ENCODE results near the gene ASCC1.

The ASCC1 gene

GRCh38 chr10:72065439-72066025 is 150.5 kb downstream of the ASCC1 start:
- H3K9me2 ChIP-seq (replicated peaks; ENCODE audit: insufficient read depth, low read length): no peaks in the 10 kb centered on the region
- no peaks in the 10 kb centered on the region for H3F3A ChIP-seq (ENCODE audit: insufficient read depth, low read length)
- H3K27me3 ChIP-seq (replicated peaks; ENCODE audit: insufficient read depth, low read length): no peaks in the 10 kb centered on the region
- H3K27ac ChIP-seq (ENCODE audit: low read length): no peak overlapping the region
- no peak overlapping the region for H3K4me3 ChIP-seq (ENCODE audit: low read length)
- peaks cover 8% of the 10 kb centered on the region for H3K4me1 ChIP-seq (ENCODE audit: low read length)
- H3K4me2 ChIP-seq (ENCODE audit: low read depth, low read length): no peak overlapping the region
- H3K79me2 ChIP-seq (ENCODE audit: low read length): no peaks in the 10 kb centered on the region
- H3K9me3 ChIP-seq (replicated peaks; ENCODE audit: insufficient read depth, low read length): no peaks in the 10 kb centered on the region
- no peak overlapping the region for H3K9ac ChIP-seq (ENCODE audit: low read length)
- DNase-seq: no peak
- no peaks in the 10 kb centered on the region for H4K20me1 ChIP-seq (ENCODE audit: insufficient read depth, low read length)
- H2AFZ ChIP-seq (ENCODE audit: low read length): no peak overlapping the region
- no peaks in the 10 kb centered on the region for H3K36me3 ChIP-seq (replicated peaks; ENCODE audit: insufficient read depth, low read length)
- TF ChIP-seq EZH2phosphoT487 (IDR thresholded peaks at IDR 0.05; ENCODE audit: low read length) (no peak), EZH2 (optimal IDR thresholded peaks at IDR 0.05; ENCODE audit: low read depth, low read length) (no peak), CTCF (IDR thresholded peaks at IDR 0.05; ENCODE audit: low read length) (no peak)

GRCh38 chr10:72063703-72064391 is 152.2 kb downstream of the ASCC1 start:
- no peaks in the 10 kb centered on the region for H3K27me3 ChIP-seq (replicated peaks; ENCODE audit: insufficient read depth, low read length)
- no peak overlapping the region for H2AFZ ChIP-seq (ENCODE audit: low read length)
- no peaks in the 10 kb centered on the region for H3K36me3 ChIP-seq (replicated peaks; ENCODE audit: insufficient read depth, low read length)
- no peaks in the 10 kb centered on the region for H3K4me1 ChIP-seq (ENCODE audit: low read length)
- H3K4me2 ChIP-seq (ENCODE audit: low read depth, low read length): no peak overlapping the region
- no peaks in the 10 kb centered on the region for H3K9me2 ChIP-seq (replicated peaks; ENCODE audit: insufficient read depth, low read length)
- no peak overlapping the region for H3K9ac ChIP-seq (ENCODE audit: low read length)
- H3F3A ChIP-seq (ENCODE audit: insufficient read depth, low read length): no peaks in the 10 kb centered on the region
- no peak overlapping the region for H3K27ac ChIP-seq (ENCODE audit: low read length)
- H3K79me2 ChIP-seq (ENCODE audit: low read length): no peaks in the 10 kb centered on the region
- no peak overlapping the region for H3K4me3 ChIP-seq (ENCODE audit: low read length)
- TF ChIP-seq CTCF (IDR thresholded peaks at IDR 0.05; ENCODE audit: low read length): no peak
- TF ChIP-seq EZH2 (optimal IDR thresholded peaks at IDR 0.05; ENCODE audit: low read depth, low read length): no peak
- TF ChIP-seq EZH2phosphoT487 (IDR thresholded peaks at IDR 0.05; ENCODE audit: low read length): no peak
- H3K9me3 ChIP-seq (replicated peaks; ENCODE audit: insufficient read depth, low read length): no peaks in the 10 kb centered on the region
- DNase-seq: no peak
- no peaks in the 10 kb centered on the region for H4K20me1 ChIP-seq (ENCODE audit: insufficient read depth, low read length)

- Histone ChIP-seq H3K9me2 (replicated peaks; ENCODE audit: insufficient read depth, low read length) (no peaks in the 10 kb centered on the region), H3K4me3 (ENCODE audit: low read length) (no peak overlapping the region), H3K36me3 (replicated peaks; ENCODE audit: insufficient read depth, low read length) (no peaks in the 10 kb centered on the region), H2AFZ (ENCODE audit: low read length) (no peak overlapping the region), H3K27me3 (replicated peaks; ENCODE audit: insufficient read depth, low read length) (no peaks in the 10 kb centered on the region), H4K20me1 (ENCODE audit: insufficient read depth, low read length) (no peaks in the 10 kb centered on the region), H3K9ac (ENCODE audit: low read length) (no peak overlapping the region), H3K4me1 (ENCODE audit: low read length) (no peaks in the 10 kb centered on the region), H3K9me3 (replicated peaks; ENCODE audit: insufficient read depth, low read length) (no peaks in the 10 kb centered on the region), H3K27ac (ENCODE audit: low read length) (no peak overlapping the region), H3F3A (ENCODE audit: insufficient read depth, low read length) (no peaks in the 10 kb centered on the region), H3K79me2 (ENCODE audit: low read length) (no peaks in the 10 kb centered on the region), H3K4me2 (ENCODE audit: low read depth, low read length) (no peak overlapping the region)
- TF ChIP-seq CTCF (IDR thresholded peaks at IDR 0.05; ENCODE audit: low read length) (no peak), EZH2 (optimal IDR thresholded peaks at IDR 0.05; ENCODE audit: low read depth, low read length) (no peak), EZH2phosphoT487 (IDR thresholded peaks at IDR 0.05; ENCODE audit: low read length) (no peak)
- no peak for DNase-seq
Measured at GRCh38 chr10:72062832-72063702, 153.0 kb downstream of the ASCC1 start.
